Measurements from ENCODE around the gene OR2T34. TPM values are rescaled to one million over a fixed set of nuclear protein-coding genes. Genes with fewer than 3 reads are reported as not detected.
"Not testable (repeated sequence)": the region's sequence is repeated elsewhere in the genome, so short reads cannot be mapped to it uniquely, and the experiment has no call there.

Gene OR2T34
- total and polyA plus RNA-seq, 4 experiments from 2014 or later: 0.32 TPM; not detected in 3

DNA sequence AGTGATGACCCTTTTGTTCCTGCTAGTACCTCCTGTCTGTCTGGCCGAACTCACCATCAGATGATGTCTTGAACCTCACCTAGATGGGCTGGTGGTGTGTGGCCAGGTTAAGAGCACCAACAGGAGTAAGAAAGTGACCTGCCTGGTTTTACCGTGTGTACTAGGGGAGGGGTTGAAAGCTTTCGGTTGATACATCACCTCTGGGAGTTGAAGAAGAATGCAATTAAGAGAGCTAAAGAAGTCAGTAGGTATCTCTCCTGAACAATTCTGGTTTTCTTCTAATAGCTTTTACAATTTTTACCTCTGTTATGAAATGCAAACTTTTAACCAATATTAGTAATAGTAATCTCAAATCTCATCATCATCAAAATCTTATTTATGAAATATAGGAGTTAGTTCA is 11.9 kb downstream of the OR2T34 start, which contains the start of gene OR2T29:
TSS of gene OR2T29 (minus strand) at position 101 of the 400 bp plus-strand sequence. CDS start 3,281 bp downstream, outside the sequence.
- DNase-seq; H3K27me3 ChIP-seq (ENCODE audit: insufficient read depth, low read length); H3K4me3 Mint-ChIP-seq; H3K36me3 ChIP-seq (ENCODE audit: insufficient read depth, low read length); H3K27ac Mint-ChIP-seq; H3K9me3 ChIP-seq (ENCODE audit: control insufficient read depth in 1 of 2, low read length in 2 of 2); H3K4me3 ChIP-seq (ENCODE audit: low read length in 2 of 2); H3K27ac ChIP-seq (ENCODE audit: low read depth, low read length); H3K36me3 Mint-ChIP-seq; H3K9me3 Mint-ChIP-seq; H3K27me3 Mint-ChIP-seq; intact Hi-C loops (cut with micrococcal nuclease); POLR2A ChIA-PET (ENCODE audit: partially characterized antibody); H3K4me1 ChIP-seq (ENCODE audit: insufficient read depth, low read length); CTCF ChIA-PET (ENCODE audit: partially characterized antibody): not testable (repeated sequence)
- H3K4me1 Mint-ChIP-seq: peaks cover 7 to 12% (median 10%) of the 10 kb centered on the region in 4 donors

DNA sequence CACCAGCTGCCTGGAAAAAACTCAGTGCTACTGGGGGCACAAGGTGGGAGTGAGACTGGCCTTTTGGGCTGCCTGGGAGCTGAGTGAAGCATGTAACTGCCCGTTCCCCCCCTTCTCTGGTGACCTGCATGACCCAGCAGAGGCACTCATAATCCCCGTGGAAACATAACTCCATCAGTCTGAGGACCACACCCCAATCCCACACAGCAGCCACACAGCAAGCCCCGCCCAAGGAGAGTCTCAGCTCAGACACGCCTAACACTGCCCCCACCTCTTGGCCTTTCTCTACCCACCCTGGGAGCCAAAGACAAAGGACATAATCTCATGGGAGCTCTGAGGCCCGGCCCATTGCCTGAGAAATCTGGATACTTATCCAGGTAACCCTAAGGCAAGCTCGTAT is 23.5 kb downstream of the OR2T34 start:
- H3K27ac Mint-ChIP-seq; H3K4me1 ChIP-seq (ENCODE audit: insufficient read depth, low read length); CTCF ChIA-PET (ENCODE audit: partially characterized antibody); H3K4me3 Mint-ChIP-seq; intact Hi-C loops (cut with micrococcal nuclease); POLR2A ChIA-PET (ENCODE audit: partially characterized antibody); H3K9me3 ChIP-seq (ENCODE audit: control insufficient read depth in 1 of 2, low read length in 2 of 2); H3K4me1 Mint-ChIP-seq; H3K27me3 Mint-ChIP-seq; H3K36me3 ChIP-seq (ENCODE audit: insufficient read depth, low read length); H3K4me3 ChIP-seq (ENCODE audit: low read length in 2 of 2); H3K27ac ChIP-seq (ENCODE audit: low read depth, low read length); H3K9me3 Mint-ChIP-seq; DNase-seq; H3K27me3 ChIP-seq (ENCODE audit: insufficient read depth, low read length); H3K36me3 Mint-ChIP-seq: not testable (repeated sequence)

DNA sequence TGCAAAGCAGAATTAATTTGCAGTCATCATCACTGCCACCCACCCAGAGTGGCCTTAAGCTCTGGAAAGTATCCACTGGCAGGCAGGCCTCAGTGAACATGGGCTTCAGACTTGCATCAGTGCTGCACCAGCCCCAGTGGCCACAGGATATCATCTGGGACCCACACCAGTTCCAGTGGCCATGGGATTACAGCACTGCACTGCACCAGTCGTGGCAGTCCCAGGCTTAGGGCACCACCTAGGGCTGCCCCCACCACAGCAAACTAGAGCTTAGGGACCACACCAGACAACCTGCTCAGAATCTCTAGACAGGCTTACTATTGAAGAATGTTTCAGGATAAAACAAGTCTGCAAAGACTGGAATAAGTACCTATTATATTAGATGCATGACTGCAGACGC is 27.2 kb downstream of the OR2T34 start:
- H3K4me3 Mint-ChIP-seq; H3K4me1 ChIP-seq (ENCODE audit: insufficient read depth, low read length); H3K27ac Mint-ChIP-seq; CTCF ChIA-PET (ENCODE audit: partially characterized antibody); H3K36me3 Mint-ChIP-seq; DNase-seq; H3K27me3 Mint-ChIP-seq; intact Hi-C loops (cut with micrococcal nuclease); H3K9me3 ChIP-seq (ENCODE audit: control insufficient read depth in 1 of 2, low read length in 2 of 2); H3K27ac ChIP-seq (ENCODE audit: low read depth, low read length); H3K36me3 ChIP-seq (ENCODE audit: insufficient read depth, low read length); H3K4me3 ChIP-seq (ENCODE audit: low read length in 2 of 2); POLR2A ChIA-PET (ENCODE audit: partially characterized antibody); H3K27me3 ChIP-seq (ENCODE audit: insufficient read depth, low read length); H3K4me1 Mint-ChIP-seq; H3K9me3 Mint-ChIP-seq: not testable (repeated sequence)

DNA sequence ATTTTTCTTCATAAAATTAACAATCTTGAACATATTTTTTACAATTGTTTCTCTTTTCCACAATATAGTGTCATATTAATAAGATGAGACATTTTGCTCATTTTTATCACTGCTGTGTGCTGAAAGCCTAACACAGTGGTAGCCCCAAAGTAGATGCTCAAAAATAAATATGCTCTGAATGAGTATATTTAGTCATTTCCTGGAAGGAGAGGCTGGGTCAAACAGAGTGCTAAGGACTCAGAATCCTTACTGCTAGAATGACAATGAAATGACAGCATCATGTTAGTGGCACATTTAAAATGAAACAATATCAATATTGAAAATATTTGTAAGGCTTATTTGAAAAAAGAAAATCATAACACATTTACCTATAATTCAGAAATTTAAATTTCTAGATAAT is 37.1 kb downstream of the OR2T34 start:
- H3K4me3 Mint-ChIP-seq: not testable (repeated sequence)

More for the DNA sequence above, 37.1 kb downstream of the OR2T34 start:
- CTCF ChIA-PET (ENCODE audit: partially characterized antibody); H3K9me3 ChIP-seq (ENCODE audit: control insufficient read depth in 1 of 2, low read length in 2 of 2); POLR2A ChIA-PET (ENCODE audit: partially characterized antibody); H3K9me3 Mint-ChIP-seq; H3K27ac Mint-ChIP-seq; H3K36me3 Mint-ChIP-seq; DNase-seq; H3K27me3 Mint-ChIP-seq; H3K27me3 ChIP-seq (ENCODE audit: insufficient read depth, low read length); H3K27ac ChIP-seq (ENCODE audit: low read depth, low read length); H3K4me3 ChIP-seq (ENCODE audit: low read length in 2 of 2); H3K36me3 ChIP-seq (ENCODE audit: insufficient read depth, low read length); H3K4me1 ChIP-seq (ENCODE audit: insufficient read depth, low read length); H3K4me1 Mint-ChIP-seq; intact Hi-C loops (cut with micrococcal nuclease): not testable (repeated sequence)

Other genes starting within 250 kb of the OR2T34 start
- gene OR14C36, start 226.0 kb downstream of the OR2T34 start, total RNA-seq: not detected
- not detected for gene OR14C36, start 226.0 kb downstream of the OR2T34 start, polyA plus RNA-seq
- not detected for gene OR2T4, start 213.1 kb downstream of the OR2T34 start, total RNA-seq
- not detected for gene OR2T4, start 213.1 kb downstream of the OR2T34 start, polyA plus RNA-seq
- gene OR2T6, start 199.0 kb downstream of the OR2T34 start, total RNA-seq: not detected
- not detected for gene OR2T6, start 199.0 kb downstream of the OR2T34 start, polyA plus RNA-seq
- not detected for gene OR2T1, start 171.7 kb downstream of the OR2T34 start, total RNA-seq
- not detected for gene OR2T1, start 171.7 kb downstream of the OR2T34 start, polyA plus RNA-seq
- gene OR2T2, start 129.1 kb downstream of the OR2T34 start, total RNA-seq: not detected
- not detected for gene OR2T2, start 129.1 kb downstream of the OR2T34 start, polyA plus RNA-seq
- gene OR2T3, start 101.4 kb downstream of the OR2T34 start, total RNA-seq: not detected
- not detected for gene OR2T3, start 101.4 kb downstream of the OR2T34 start, polyA plus RNA-seq
- gene OR2T5, start 86.2 kb downstream of the OR2T34 start, total RNA-seq: not detected
- not detected for gene OR2T5, start 86.2 kb downstream of the OR2T34 start, polyA plus RNA-seq
- gene OR2G6, start 66.7 kb downstream of the OR2T34 start, total RNA-seq: not detected
- gene OR2G6, start 66.7 kb downstream of the OR2T34 start, polyA plus RNA-seq: not detected
- gene OR2T29, start 12.0 kb downstream of the OR2T34 start, total RNA-seq: not detected
- gene OR2T29, start 12.0 kb downstream of the OR2T34 start, polyA plus RNA-seq: not detected
- not detected for gene OR2T10, start 22.9 kb upstream of the OR2T34 start, total RNA-seq
- not detected for gene OR2T10, start 22.9 kb upstream of the OR2T34 start, polyA plus RNA-seq
- gene OR2T11, start 60.3 kb upstream of the OR2T34 start, total RNA-seq: not detected
- gene OR2T11, start 60.3 kb upstream of the OR2T34 start, polyA plus RNA-seq: not detected
- not detected for gene OR2T35, start 70.5 kb upstream of the OR2T34 start, total RNA-seq
- gene OR2T35, start 70.5 kb upstream of the OR2T34 start, polyA plus RNA-seq: not detected
- gene OR2T27, start 80.8 kb upstream of the OR2T34 start, total RNA-seq: not detected
- not detected for gene OR2T27, start 80.8 kb upstream of the OR2T34 start, polyA plus RNA-seq
- not detected for gene OR14I1, start 128.0 kb upstream of the OR2T34 start, total RNA-seq
- gene OR14I1, start 128.0 kb upstream of the OR2T34 start, polyA plus RNA-seq: not detected
- not detected for gene LYPD8, start 181.0 kb upstream of the OR2T34 start, total RNA-seq
- gene LYPD8, start 181.0 kb upstream of the OR2T34 start, polyA plus RNA-seq: not detected

All from CD4-positive, alpha-beta memory T cell (primary cell).